SK-N-SH treated with all-trans-retinoic acid at 6 μM for 48 hours (cell line): ENCODE data around the gene ARHGDIB.

Experiments used
- ARNTL ChIP-seq: fragments of 450-650 bp; formaldehyde crosslinking; IDR thresholded peaks from 2 replicates; pipeline ENCODE4 v1.5.0; 2020; ENCODE audit warnings: low read depth, mild to moderate bottlenecking, moderate library complexity, borderline replicate concordance
- CREB5 ChIP-seq: fragments of 250-450 bp; sonication (Bioruptor Pico); IDR thresholded peaks from 2 replicates; pipeline ENCODE4 v1.5.1; 2020; ENCODE audit warnings: low read depth, mild to moderate bottlenecking, moderate library complexity
- CSDC2 ChIP-seq: fragments of 250-450 bp; sonication (Bioruptor Pico); IDR thresholded peaks from 2 replicates; pipeline ENCODE4 v1.5.0; 2020; ENCODE audit warnings: mild to moderate bottlenecking, moderate library complexity
- GLIS3 ChIP-seq: fragments of 250-450 bp; sonication (Bioruptor Pico); IDR thresholded peaks from 2 replicates; pipeline ENCODE4 v1.5.0; 2020; ENCODE audit warnings: mild to moderate bottlenecking, moderate library complexity
- OSR1 ChIP-seq: fragments of 250-450 bp; sonication (Bioruptor Pico); IDR thresholded peaks from 2 replicates; pipeline ENCODE4 v1.8.0; 2022; ENCODE audit warnings: moderate library complexity, mild to moderate bottlenecking, inconsistent platforms
- PATZ1 ChIP-seq: fragments of 250-450 bp; sonication (Bioruptor Pico); IDR thresholded peaks from 2 replicates; pipeline ENCODE4 v1.8.0; 2020; ENCODE audit warnings: mild to moderate bottlenecking, moderate library complexity, borderline replicate concordance
- POU6F1 ChIP-seq: fragments of 250-450 bp; sonication (Bioruptor Pico); IDR thresholded peaks from 2 replicates; pipeline ENCODE4 v1.8.0; 2021; ENCODE audit warnings: low read depth, mild to moderate bottlenecking, moderate library complexity, borderline replicate concordance
- PPARA ChIP-seq: fragments of 250-450 bp; sonication (Bioruptor Pico); IDR thresholded peaks from 2 replicates; pipeline ENCODE4 v1.5.0; 2020; ENCODE audit warnings: mild to moderate bottlenecking, borderline replicate concordance
- RARB ChIP-seq: fragments of 250-450 bp; sonication (Bioruptor Pico); IDR thresholded peaks from 2 replicates; pipeline ENCODE4 v1.8.0; 2021; ENCODE audit warnings: mild to moderate bottlenecking, moderate library complexity
- TCF4 ChIP-seq: fragments of 250-450 bp; sonication (Bioruptor Pico); IDR thresholded peaks from 2 replicates; pipeline ENCODE4 v1.8.0; 2021; ENCODE audit warnings: mild to moderate bottlenecking, moderate library complexity, borderline replicate concordance
- ZFP30 ChIP-seq: fragments of 450-650 bp; formaldehyde crosslinking; IDR thresholded peaks from 2 replicates; pipeline ENCODE4 v1.5.0; 2022; ENCODE audit warnings: mild to moderate bottlenecking, moderate library complexity
- ZNF565 ChIP-seq: fragments of 450-650 bp; formaldehyde crosslinking; conservative IDR thresholded peaks from 2 replicates; pipeline ENCODE4 v1.5.0; 2020; ENCODE audit warnings: low read depth, mild to moderate bottlenecking, moderate library complexity
- ZNF70 ChIP-seq: fragments of 450-650 bp; formaldehyde crosslinking; IDR thresholded peaks from 2 replicates; pipeline ENCODE4 v1.5.0; 2020; ENCODE audit warnings: mild to moderate bottlenecking, moderate library complexity
- ZNF8 ChIP-seq: fragments of 450-650 bp; formaldehyde crosslinking; IDR thresholded peaks from 2 replicates; pipeline ENCODE4 v1.5.0; 2020; ENCODE audit warnings: mild to moderate bottlenecking, moderate library complexity

- TF ChIP-seq PATZ1 (CRISPR knock-in tag): no peak
- no peak for TF ChIP-seq TCF4 (CRISPR knock-in tag)
- no peak for TF ChIP-seq RARB
- TF ChIP-seq OSR1 (CRISPR knock-in tag): no peak
- no peak for TF ChIP-seq ZNF565
- TF ChIP-seq ZNF70 (CRISPR knock-in tag): no peak
- no peak for TF ChIP-seq ARNTL (CRISPR knock-in tag)
- no peak for TF ChIP-seq PPARA (CRISPR knock-in tag)
- TF ChIP-seq CSDC2 (CRISPR knock-in tag): no peak
- no peak for TF ChIP-seq GLIS3
- TF ChIP-seq ZFP30 (CRISPR knock-in tag): no peak
- no peak for TF ChIP-seq CREB5 (CRISPR knock-in tag)
- TF ChIP-seq ZNF8: no peak
- TF ChIP-seq POU6F1 (CRISPR knock-in tag): no peak
These were observed 13.2 kb upstream of the ARHGDIB start for GRCh38 chr12:14974633-14975032.
